Naive thymus-derived CD8-positive, alpha-beta T cell (primary cell): ENCODE data around the gene YY1. TPM values are rescaled to one million over a fixed set of nuclear protein-coding genes. Genes with fewer than 3 reads are reported as not detected.

Experiments used
- ATAC-seq, 2 donors: fragments of 150-1000 bp; cut with Tn5 transposase in 1 of 2; sonication (Bioruptor Pico), chemical (Tn5 transposase) in 1 of 2; 1 replicate in 1 of 2; 2 replicates in 1 of 2; pipeline ENCODE4 v1.10.0; 2021; ENCODE audit warnings: mild to moderate bottlenecking in 2 of 2, moderate library complexity in 2 of 2
- POLR2A ChIA-PET: fragments of 350-600 bp; sonication (Branson Sonifier 250); formaldehyde crosslinking; loops from one replicate; lab custom pipeline; 2021; ENCODE audit warnings: antibody characterized with exemption; lab: Charles Lee
- DNase-seq, 10 donors: peaks; one replicate each; pipeline versions ENCODE4 v3.0.0 to v3.0.0-alpha.2; 2020 to 2022
- H3K27ac Mint-ChIP-seq, 10 donors: one replicate each; pipeline ENCODE4 v1.8.0; 2020 to 2022; ENCODE audit warnings: mild to moderate bottlenecking in 10 of 10, mixed read lengths in 10 of 10, moderate library complexity in 4 of 10, inconsistent platforms in 1 of 10
- H3K27me3 Mint-ChIP-seq, 5 donors: one replicate each; pipeline ENCODE4 v1.8.0; 2021 to 2022; ENCODE audit warnings: mixed read lengths in 5 of 5
- H3K36me3 Mint-ChIP-seq, 3 donors: one replicate each; pipeline ENCODE4 v1.8.0; 2020 to 2022; ENCODE audit warnings: mixed read lengths in 3 of 3, mild to moderate bottlenecking in 2 of 3, inconsistent platforms in 1 of 3
- H3K4me1 Mint-ChIP-seq, 4 donors: one replicate each; pipeline ENCODE4 v1.8.0; 2021 to 2022; ENCODE audit warnings: mixed read lengths in 4 of 4
- H3K4me3 Mint-ChIP-seq, 10 donors: one replicate each; pipeline ENCODE4 v1.8.0; 2020 to 2022; ENCODE audit warnings: mild to moderate bottlenecking in 10 of 10, mixed read lengths in 10 of 10, moderate library complexity in 6 of 10, inconsistent platforms in 1 of 10
- H3K9me3 Mint-ChIP-seq, 9 donors: one replicate each; pipeline ENCODE4 v1.8.0; 2020 to 2022; ENCODE audit warnings: mixed read lengths in 9 of 9, mild to moderate bottlenecking in 3 of 9, inconsistent platforms in 1 of 9, moderate library complexity in 1 of 9
- polyA plus RNA-seq, 3 donors: library from polyadenylated mRNA; unstranded; fragments of 300-500 nt; fragmentation: Illumina TruSeq; gene quantifications; one replicate each; pipeline ENCODE4 v1.2.3, GENCODE V29; 2021
- total RNA-seq, 8 experiments: library from RNA in 2 of 8; stranded (reverse) in 2 of 8; gene quantifications; one replicate each; pipeline ENCODE4 v1.2.3 and lab custom pipeline; 2021 to 2026

YY1 gene
- 100 to 1,000 TPM in 1 of 2 experiments, 10 to 100 TPM in 1; 93.2 to 102 TPM for total RNA-seq
- polyA plus RNA-seq, result 10 to 100 TPM; 15.0 to 16.5 (median 16.2) TPM
- total RNA-seq (lab: John Stamatoyannopoulos, UW), result 156 to 265 (median 223) reads per million in 6 experiments

- no peaks in the 10 kb centered on the region for H3K27me3 Mint-ChIP-seq
- H3K36me3 Mint-ChIP-seq, result peaks cover 0 to 26% (median 2%) of the 10 kb centered on the region in 3 donors
- H3K27ac Mint-ChIP-seq, result peak within 1 kb of the TSS; percentile 94 to 100 (median 98)
- peak within 1 kb of the TSS; percentile 92 to 99 (median 96) for H3K4me3 Mint-ChIP-seq
- DNase-seq (peak; percentile 95 to 100 (median 100)), ATAC-seq (peak; percentile 83 to 84)
- POLR2A ChIA-PET, result interaction anchor here (0.9 to 10.0 kb wide), 8 partner anchors 9 to 173 kb away, joined by 3 to 265 read pairs (median 5); partner anchors contain the start of gene EVL
- peaks cover 40 to 71% (median 64%) of the 10 kb centered on the region in 4 donors for H3K4me1 Mint-ChIP-seq
- no peaks in the 10 kb centered on the region for H3K9me3 Mint-ChIP-seq
These were observed at the start of gene YY1 for GRCh38 chr14:100238419-100239210. Gene YY1 (plus strand): TSS chr14:100239144. CDS start chr14:100239245, 101 bp downstream.

GRCh38 chr14:100190126-100190525, 48.8 kb upstream of the YY1 start:
- Mint-ChIP-seq H3K27me3 (no peaks in the 10 kb centered on the region), H3K27ac (peak overlapping the region in 3 of 10 donors; percentile 29 to 76 (median 44)), H3K9me3 (no peaks in the 10 kb centered on the region), H3K4me1 (peaks cover 8 to 14% (median 11%) of the 10 kb centered on the region in 4 donors), H3K4me3 (no peak overlapping the region), H3K36me3 (no peaks in the 10 kb centered on the region)
- no peak for DNase-seq
- POLR2A ChIA-PET, result interaction anchor here (0.6 to 0.7 kb wide), 3 partner anchors 45 to 124 kb away, joined by 3 read pairs; no protein-coding TSS in a partner anchor
- ATAC-seq, result no peak

- ATAC-seq (no peak), DNase-seq (no peak)
- Mint-ChIP-seq H3K9me3 (no peaks in the 10 kb centered on the region), H3K36me3 (no peaks in the 10 kb centered on the region), H3K27me3 (no peaks in the 10 kb centered on the region), H3K4me3 (peak overlapping the region in 5 of 10 donors; percentile 4 to 80 (median 10)), H3K4me1 (peaks cover 8 to 14% (median 11%) of the 10 kb centered on the region in 4 donors), H3K27ac (peak overlapping the region in 3 of 10 donors; percentile 26 to 97 (median 96))
- POLR2A ChIA-PET, result interaction anchor here (0.7 to 5.3 kb wide), 17 partner anchors 16 to 246 kb away, joined by 3 to 63 read pairs (median 6); partner anchors contain the start of gene EVL
These were observed 47.2 kb upstream of the YY1 start for GRCh38 chr14:100191584-100192249.

- H3K9me3 Mint-ChIP-seq, result no peaks in the 10 kb centered on the region
- H3K4me1 Mint-ChIP-seq, result peaks cover 8 to 14% (median 11%) of the 10 kb centered on the region in 4 donors
- peak overlapping the region in 8 of 10 donors; percentile 26 to 97 (median 92) for H3K27ac Mint-ChIP-seq
- ATAC-seq (no peak), DNase-seq (peak in 1 of 10 donors; percentile 20)
- no peaks in the 10 kb centered on the region for H3K36me3 Mint-ChIP-seq
- POLR2A ChIA-PET, result interaction anchor here (0.8 to 5.3 kb wide), 24 partner anchors 15 to 221 kb away, joined by 3 to 63 read pairs (median 6); partner anchors contain the start of gene EVL
- H3K27me3 Mint-ChIP-seq, result no peaks in the 10 kb centered on the region
- H3K4me3 Mint-ChIP-seq, result peak overlapping the region; percentile 7 to 80 (median 64)
These were observed 46.7 kb upstream of the YY1 start for GRCh38 chr14:100192250-100192671.

GRCh38 chr14:100192672-100193416, 46.1 kb upstream of the YY1 start:
- Mint-ChIP-seq H3K4me1 (peaks cover 8 to 14% (median 11%) of the 10 kb centered on the region in 4 donors), H3K27me3 (no peaks in the 10 kb centered on the region)
- POLR2A ChIA-PET, result interaction anchor here (0.6 to 5.3 kb wide), 29 partner anchors 15 to 221 kb away, joined by 3 to 63 read pairs (median 5); partner anchors contain the start of gene EVL

GRCh38 chr14:100193417-100194357, 45.3 kb upstream of the YY1 start:
- Mint-ChIP-seq H3K4me1 (peaks cover 8 to 14% (median 11%) of the 10 kb centered on the region in 4 donors), H3K4me3 (peak overlapping the region; percentile 26 to 80 (median 68)), H3K27ac (peak overlapping the region; percentile 85 to 97 (median 94)), H3K27me3 (no peaks in the 10 kb centered on the region), H3K36me3 (no peaks in the 10 kb centered on the region), H3K9me3 (no peaks in the 10 kb centered on the region)
- DNase-seq (peak in 3 of 10 donors; percentile 9 to 21 (median 20)), ATAC-seq (peak; percentile 14 to 19)
- POLR2A ChIA-PET, result interaction anchor here (0.6 to 5.3 kb wide), 25 partner anchors 19 to 222 kb away, joined by 3 to 63 read pairs (median 6); partner anchors contain the start of gene EVL

More at GRCh38 chr14:100192672-100193416, 46.1 kb upstream of the YY1 start:
- ATAC-seq (peak; percentile 99), DNase-seq (peak; percentile 98 to 100 (median 100))
- peak overlapping the region; percentile 85 to 97 (median 94) for H3K27ac Mint-ChIP-seq
- H3K9me3 Mint-ChIP-seq, result no peaks in the 10 kb centered on the region
- no peaks in the 10 kb centered on the region for H3K36me3 Mint-ChIP-seq
- H3K4me3 Mint-ChIP-seq, result peak overlapping the region; percentile 26 to 80 (median 68)

GRCh38 chr14:100199240-100199860, 39.6 kb upstream of the YY1 start:
- Mint-ChIP-seq H3K4me3 (no peak overlapping the region), H3K27ac (peak overlapping the region in 1 of 10 donors; percentile 17), H3K36me3 (no peaks in the 10 kb centered on the region), H3K4me1 (peaks cover 0 to 2% (median 0%) of the 10 kb centered on the region in 4 donors), H3K27me3 (no peaks in the 10 kb centered on the region), H3K9me3 (no peaks in the 10 kb centered on the region)
- ATAC-seq, result no peak
- POLR2A ChIA-PET, result interaction anchor here (0.7 kb wide), 2 partner anchors 8 to 76 kb away, joined by 3 to 8 read pairs; no protein-coding TSS in a partner anchor
- no peak for DNase-seq

GRCh38 chr14:100200311-100200710, 38.6 kb upstream of the YY1 start:
- Mint-ChIP-seq H3K27me3 (no peaks in the 10 kb centered on the region), H3K9me3 (no peaks in the 10 kb centered on the region), H3K4me3 (no peak overlapping the region), H3K36me3 (no peaks in the 10 kb centered on the region), H3K27ac (peak overlapping the region in 1 of 10 donors; percentile 11), H3K4me1 (no peaks in the 10 kb centered on the region)
- no peak for DNase-seq
- POLR2A ChIA-PET, result no interaction called here
- ATAC-seq, result no peak

GRCh38 chr14:100201701-100202100, 37.2 kb upstream of the YY1 start:
- H3K27ac Mint-ChIP-seq, result no peak overlapping the region
- POLR2A ChIA-PET, result interaction anchor here (0.7 kb wide), 1 partner anchor 1732 kb away, joined by 4 read pairs; no protein-coding TSS in a partner anchor
- no peaks in the 10 kb centered on the region for H3K27me3 Mint-ChIP-seq
- no peaks in the 10 kb centered on the region for H3K9me3 Mint-ChIP-seq
- DNase-seq (no peak), ATAC-seq (no peak)
- no peak overlapping the region for H3K4me3 Mint-ChIP-seq
- no peaks in the 10 kb centered on the region for H3K4me1 Mint-ChIP-seq
- no peaks in the 10 kb centered on the region for H3K36me3 Mint-ChIP-seq

- ATAC-seq (no peak), DNase-seq (no peak)
- Mint-ChIP-seq H3K27me3 (peaks cover 0 to 2% (median 0%) of the 10 kb centered on the region in 5 donors), H3K9me3 (no peaks in the 10 kb centered on the region), H3K27ac (no peak overlapping the region), H3K36me3 (no peaks in the 10 kb centered on the region), H3K4me3 (no peak overlapping the region), H3K4me1 (peaks cover 0 to 2% (median 0%) of the 10 kb centered on the region in 4 donors)
- POLR2A ChIA-PET, result interaction anchor here (0.7 to 1.1 kb wide), 2 partner anchors 39 to 60 kb away, joined by 3 to 7 read pairs; no protein-coding TSS in a partner anchor
These were observed 36.2 kb upstream of the YY1 start for GRCh38 chr14:100202712-100203111.
